ENCODE results near the gene MYL10. TPM values are rescaled to one million over a fixed set of nuclear protein-coding genes. Genes with fewer than 3 reads are reported as not detected.

MYL10 gene
- polyA plus RNA-seq, 1 of the 3 experiments (the other 2 are of a cell fraction), result not detected

GRCh38 chr7:101633511-101633910, 4.4 kb upstream of the MYL10 start:
- no peak overlapping the region for H3K27ac ChIP-seq (ENCODE audit: low read depth in 2 of 2, low read length in 1 of 2)
- H3K4me2 ChIP-seq, result no peak overlapping the region
- H2AFZ ChIP-seq (ENCODE audit: low read depth), result no peak overlapping the region
- H3K79me2 ChIP-seq (ENCODE audit: insufficient read depth), result no peaks in the 10 kb centered on the region
- no peaks in the 10 kb centered on the region for H3K9me3 ChIP-seq
- no peaks in the 10 kb centered on the region for H3K27me3 ChIP-seq (ENCODE audit: insufficient read depth)
- no peak overlapping the region for H3K4me3 ChIP-seq (ENCODE audit: low read depth in 2 of 2, low read length in 1 of 2)
- no peak overlapping the region for H3K9ac ChIP-seq
- POLR2A ChIA-PET, result no interaction called here
- whole genome bisulfite sequencing (ENCODE audit: low lambda C conversion rate), result 76% methylated on average over 3 of the region's 6 CpGs
- H3F3A ChIP-seq (replicated peaks; ENCODE audit: insufficient read depth), result no peaks in the 10 kb centered on the region
- DNase-seq, result peak; percentile 12
- no peaks in the 10 kb centered on the region for H3K36me3 ChIP-seq (replicated peaks in 1 of 2; ENCODE audit: control insufficient read depth in 1 of 2, insufficient read depth in 2 of 2, low read length in 1 of 2)
- CTCF ChIA-PET, result no interaction called here
- TF ChIP-seq CTCF (IDR thresholded peaks at IDR 0.05) (no peak), EZH2phosphoT487 (IDR thresholded peaks at IDR 0.05; ENCODE audit: borderline replicate concordance, low read depth) (no peak), RXRA (IDR thresholded peaks at IDR 0.05; ENCODE audit: borderline replicate concordance, low read depth) (no peak), TAF1 (IDR thresholded peaks at IDR 0.05; ENCODE audit: borderline replicate concordance, low read depth, low read length) (no peak), TEAD4 (IDR thresholded peaks at IDR 0.05; ENCODE audit: borderline replicate concordance, insufficient read depth) (no peak), RFX5 (IDR thresholded peaks at IDR 0.05; ENCODE audit: low read length) (no peak)
- TF ChIP-seq, protein P1, sequence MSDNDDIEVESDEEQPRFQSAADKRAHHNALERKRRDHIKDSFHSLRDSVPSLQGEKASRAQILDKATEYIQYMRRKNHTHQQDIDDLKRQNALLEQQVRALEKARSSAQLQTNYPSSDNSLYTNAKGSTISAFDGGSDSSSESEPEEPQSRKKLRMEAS (IDR thresholded peaks at IDR 0.05; ENCODE audit: low read depth), result no peak
- H3K9me2 ChIP-seq, result no peaks in the 10 kb centered on the region
- H4K20me1 ChIP-seq (ENCODE audit: insufficient read depth), result no peaks in the 10 kb centered on the region
- H3K4me1 ChIP-seq (ENCODE audit: control insufficient read depth in 1 of 2, insufficient read depth in 2 of 2, low read depth in 1 of 2, low read length in 1 of 2), result peaks cover 6 to 33% of the 10 kb centered on the region in 2 experiments; a peak in 3 of 4 replicates

GRCh38 chr7:101632641-101633040, 3.5 kb upstream of the MYL10 start:
- Histone ChIP-seq H3K27me3 (ENCODE audit: insufficient read depth) (no peaks in the 10 kb centered on the region), H3K9me2 (no peaks in the 10 kb centered on the region), H3K36me3 (replicated peaks in 1 of 2; ENCODE audit: control insufficient read depth in 1 of 2, insufficient read depth in 2 of 2, low read length in 1 of 2) (no peaks in the 10 kb centered on the region), H4K20me1 (ENCODE audit: insufficient read depth) (no peaks in the 10 kb centered on the region), H3K79me2 (ENCODE audit: insufficient read depth) (no peaks in the 10 kb centered on the region), H3K9me3 (no peaks in the 10 kb centered on the region), H3K4me2 (no peak overlapping the region), H3K4me1 (ENCODE audit: control insufficient read depth in 1 of 2, insufficient read depth in 2 of 2, low read depth in 1 of 2, low read length in 1 of 2) (peaks cover 6 to 33% of the 10 kb centered on the region in 2 experiments; a peak in 3 of 4 replicates), H2AFZ (ENCODE audit: low read depth) (no peak overlapping the region), H3K4me3 (ENCODE audit: low read depth in 2 of 2, low read length in 1 of 2) (no peak overlapping the region), H3F3A (replicated peaks; ENCODE audit: insufficient read depth) (no peaks in the 10 kb centered on the region), H3K27ac (ENCODE audit: low read depth in 2 of 2, low read length in 1 of 2) (no peak overlapping the region), H3K9ac (no peak overlapping the region)
- TF ChIP-seq JUND (IDR thresholded peaks at IDR 0.05) (no peak), NFIC (IDR thresholded peaks at IDR 0.05; ENCODE audit: borderline replicate concordance) (no peak), FOXM1 (IDR thresholded peaks at IDR 0.05; ENCODE audit: low read depth) (no peak), TCF12 (IDR thresholded peaks at IDR 0.05) (no peak), RXRA (IDR thresholded peaks at IDR 0.05; ENCODE audit: borderline replicate concordance, low read depth) (no peak), SIN3A (IDR thresholded peaks at IDR 0.05; ENCODE audit: borderline replicate concordance, low read depth, low read length) (no peak)
- TF ChIP-seq, protein P2, sequence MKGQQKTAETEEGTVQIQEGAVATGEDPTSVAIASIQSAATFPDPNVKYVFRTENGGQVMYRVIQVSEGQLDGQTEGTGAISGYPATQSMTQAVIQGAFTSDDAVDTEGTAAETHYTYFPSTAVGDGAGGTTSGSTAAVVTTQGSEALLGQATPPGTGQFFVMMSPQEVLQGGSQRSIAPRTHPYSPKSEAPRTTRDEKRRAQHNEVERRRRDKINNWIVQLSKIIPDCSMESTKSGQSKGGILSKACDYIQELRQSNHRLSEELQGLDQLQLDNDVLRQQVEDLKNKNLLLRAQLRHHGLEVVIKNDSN (IDR thresholded peaks at IDR 0.05; ENCODE audit: borderline replicate concordance, low read depth), result no peak
- TF ChIP-seq, protein P3, sequence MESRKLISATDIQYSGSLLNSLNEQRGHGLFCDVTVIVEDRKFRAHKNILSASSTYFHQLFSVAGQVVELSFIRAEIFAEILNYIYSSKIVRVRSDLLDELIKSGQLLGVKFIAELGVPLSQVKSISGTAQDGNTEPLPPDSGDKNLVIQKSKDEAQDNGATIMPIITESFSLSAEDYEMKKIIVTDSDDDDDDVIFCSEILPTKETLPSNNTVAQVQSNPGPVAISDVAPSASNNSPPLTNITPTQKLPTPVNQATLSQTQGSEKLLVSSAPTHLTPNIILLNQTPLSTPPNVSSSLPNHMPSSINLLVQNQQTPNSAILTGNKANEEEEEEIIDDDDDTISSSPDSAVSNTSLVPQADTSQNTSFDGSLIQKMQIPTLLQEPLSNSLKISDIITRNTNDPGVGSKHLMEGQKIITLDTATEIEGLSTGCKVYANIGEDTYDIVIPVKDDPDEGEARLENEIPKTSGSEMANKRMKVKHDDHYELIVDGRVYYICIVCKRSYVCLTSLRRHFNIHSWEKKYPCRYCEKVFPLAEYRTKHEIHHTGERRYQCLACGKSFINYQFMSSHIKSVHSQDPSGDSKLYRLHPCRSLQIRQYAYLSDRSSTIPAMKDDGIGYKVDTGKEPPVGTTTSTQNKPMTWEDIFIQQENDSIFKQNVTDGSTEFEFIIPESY (IDR thresholded peaks at IDR 0.05; ENCODE audit: borderline replicate concordance, low read depth), result no peak
- ChIA-PET POLR2A (no interaction called here), CTCF (interaction anchor here (0.7 to 1.2 kb wide), 3 partner anchors 30 to 638 kb away, joined by 3 read pairs; no protein-coding TSS in a partner anchor)
- DNase-seq, result peak; percentile 16
- 81% methylated on average over 7 of the region's 7 CpGs for WGBS (ENCODE audit: low lambda C conversion rate)
